CD8-positive, alpha-beta memory T cell (primary cell): ENCODE results near the gene ACSM6. TPM values are rescaled to one million over a fixed set of nuclear protein-coding genes. Genes with fewer than 3 reads are reported as not detected.

Source experiments
- polyA plus RNA-seq: library from polyadenylated mRNA; unstranded; fragments of 300-500 nt; fragmentation: Illumina TruSeq; gene quantifications from one replicate; pipeline ENCODE4 v1.2.3, GENCODE V29; 2021
- total RNA-seq, 2 experiments: library from RNA; stranded (reverse); gene quantifications; one replicate each; pipeline ENCODE4 v1.2.3, GENCODE V29; 2021

ACSM6 gene
- total and polyA plus RNA-seq, 3 experiments from 2014 or later = not detected

Other genes with a start within 250 kb of the ACSM6 start
- gene CYP2C8, start 124.7 kb upstream of the ACSM6 start, total RNA-seq = under 1 TPM in 1 of 2 experiments, not detected in 1; 0.11 TPM
- gene CYP2C8, start 124.7 kb upstream of the ACSM6 start, polyA plus RNA-seq = 0.24 TPM
- 1 to 10 TPM in 1 of 2 experiments, under 1 TPM in 1; 0.88 to 1.4 TPM for gene PDLIM1, start 96.8 kb downstream of the ACSM6 start, total RNA-seq
- gene PDLIM1, start 96.8 kb downstream of the ACSM6 start, polyA plus RNA-seq = 11.7 TPM